ENCODE results near the gene LIN7B.
"Not testable (repeated sequence)": the region's sequence is repeated elsewhere in the genome, so short reads cannot be mapped to it uniquely, and the experiment has no call there.

LIN7B gene

GRCh38 chr19:49118565-49119410 is 4.6 kb downstream of the LIN7B start, which contains the start of gene C19orf73:
Gene C19orf73 (minus strand): TSS chr19:49119143. CDS start chr19:49119022, 121 bp downstream.
- peak; percentile 92 for DNase-seq (ENCODE audit: low read depth in 2 of 2, low spot score in 1 of 2)

GRCh38 chr19:49119411-49120324 is 5.5 kb downstream of the LIN7B start, which contains the start of gene PPFIA3:
Gene PPFIA3 (plus strand): TSS chr19:49119544. CDS start chr19:49127874, 8,330 bp downstream.
- DNase-seq (ENCODE audit: low read depth in 2 of 2, low spot score in 1 of 2): no peak

GRCh38 chr19:49120325-49120683 is 6.1 kb downstream of the LIN7B start:
- no peak for DNase-seq (ENCODE audit: low read depth in 2 of 2, low spot score in 1 of 2)

GRCh38 chr19:49120868-49121267 is 6.7 kb downstream of the LIN7B start:
- DNase-seq (ENCODE audit: low read depth in 2 of 2, low spot score in 1 of 2): no peak

- DNase-seq (ENCODE audit: low read depth in 2 of 2, low spot score in 1 of 2): not testable (repeated sequence)
Observed at GRCh38 chr19:49121841-49122240, 7.7 kb downstream of the LIN7B start.

- DNase-seq (ENCODE audit: low read depth in 2 of 2, low spot score in 1 of 2): not testable (repeated sequence)
Observed at GRCh38 chr19:49123285-49123684, 9.1 kb downstream of the LIN7B start.

- no peak for DNase-seq (ENCODE audit: low read depth in 2 of 2, low spot score in 1 of 2)
Observed at GRCh38 chr19:49125025-49125731, 11.0 kb downstream of the LIN7B start.

GRCh38 chr19:49126575-49126974 is 12.4 kb downstream of the LIN7B start:
- no peak for DNase-seq (ENCODE audit: low read depth in 2 of 2, low spot score in 1 of 2)

- DNase-seq (ENCODE audit: low read depth in 2 of 2, low spot score in 1 of 2): not testable (repeated sequence)
Observed at GRCh38 chr19:49127225-49127624, 13.1 kb downstream of the LIN7B start.

GRCh38 chr19:49127674-49128544 is 13.7 kb downstream of the LIN7B start:
- DNase-seq (ENCODE audit: low read depth in 2 of 2, low spot score in 1 of 2): peak; percentile 79 to 86

GRCh38 chr19:49128545-49129237 is 14.5 kb downstream of the LIN7B start:
- DNase-seq (ENCODE audit: low read depth in 2 of 2, low spot score in 1 of 2): no peak

- DNase-seq (ENCODE audit: low read depth in 2 of 2, low spot score in 1 of 2): no peak
Observed at GRCh38 chr19:49129238-49129583, 15.0 kb downstream of the LIN7B start.

- no peak for DNase-seq (ENCODE audit: low read depth in 2 of 2, low spot score in 1 of 2)
Observed at GRCh38 chr19:49130325-49130724, 16.2 kb downstream of the LIN7B start.

- DNase-seq (ENCODE audit: low read depth in 2 of 2, low spot score in 1 of 2): no peak
Observed at GRCh38 chr19:49132974-49133609, 18.9 kb downstream of the LIN7B start.

- no peak for DNase-seq (ENCODE audit: low read depth in 2 of 2, low spot score in 1 of 2)
Observed at GRCh38 chr19:49133621-49134454, 19.7 kb downstream of the LIN7B start.

GRCh38 chr19:49135686-49136085 is 21.5 kb downstream of the LIN7B start:
- no peak for DNase-seq (ENCODE audit: low read depth in 2 of 2, low spot score in 1 of 2)

GRCh38 chr19:49136771-49137171 is 22.6 kb downstream of the LIN7B start:
- no peak for DNase-seq (ENCODE audit: low read depth in 2 of 2, low spot score in 1 of 2)

- DNase-seq (ENCODE audit: low read depth in 2 of 2, low spot score in 1 of 2): no peak
Observed at GRCh38 chr19:49140951-49141350, 26.8 kb downstream of the LIN7B start.

All from stimulated activated CD8-positive, alpha-beta memory T cell treated with anti-CD3 and anti-CD28 coated beads, Interleukin-4, amount 100 ng/mL, for 1 hour (primary cell).